ENCODE results near the gene RTL1.

RTL1 gene

GRCh38 chr14:100860556-100861187, 42.9 kb downstream of the RTL1 start:
- no peak for TF ChIP-seq GATA2 (IDR thresholded peaks at IDR 0.05; ENCODE audit: low read depth, low read length)

- TF ChIP-seq GATA2 (IDR thresholded peaks at IDR 0.05; ENCODE audit: low read depth, low read length) (no peak), GATA3 (IDR thresholded peaks at IDR 0.05; ENCODE audit: low read depth, low read length) (no peak)
Measured at GRCh38 chr14:100859781-100860180, 43.7 kb downstream of the RTL1 start.

- TF ChIP-seq GATA2 (IDR thresholded peaks at IDR 0.05; ENCODE audit: low read depth, low read length) (no peak), GATA3 (IDR thresholded peaks at IDR 0.05; ENCODE audit: low read depth, low read length) (no peak)
Measured at GRCh38 chr14:100858838-100859220, 44.7 kb downstream of the RTL1 start.

- TF ChIP-seq GATA2 (IDR thresholded peaks at IDR 0.05; ENCODE audit: low read depth, low read length) (no peak), GATA3 (IDR thresholded peaks at IDR 0.05; ENCODE audit: low read depth, low read length) (no peak)
Measured at GRCh38 chr14:100857923-100858837, 45.3 kb downstream of the RTL1 start.

DNA sequence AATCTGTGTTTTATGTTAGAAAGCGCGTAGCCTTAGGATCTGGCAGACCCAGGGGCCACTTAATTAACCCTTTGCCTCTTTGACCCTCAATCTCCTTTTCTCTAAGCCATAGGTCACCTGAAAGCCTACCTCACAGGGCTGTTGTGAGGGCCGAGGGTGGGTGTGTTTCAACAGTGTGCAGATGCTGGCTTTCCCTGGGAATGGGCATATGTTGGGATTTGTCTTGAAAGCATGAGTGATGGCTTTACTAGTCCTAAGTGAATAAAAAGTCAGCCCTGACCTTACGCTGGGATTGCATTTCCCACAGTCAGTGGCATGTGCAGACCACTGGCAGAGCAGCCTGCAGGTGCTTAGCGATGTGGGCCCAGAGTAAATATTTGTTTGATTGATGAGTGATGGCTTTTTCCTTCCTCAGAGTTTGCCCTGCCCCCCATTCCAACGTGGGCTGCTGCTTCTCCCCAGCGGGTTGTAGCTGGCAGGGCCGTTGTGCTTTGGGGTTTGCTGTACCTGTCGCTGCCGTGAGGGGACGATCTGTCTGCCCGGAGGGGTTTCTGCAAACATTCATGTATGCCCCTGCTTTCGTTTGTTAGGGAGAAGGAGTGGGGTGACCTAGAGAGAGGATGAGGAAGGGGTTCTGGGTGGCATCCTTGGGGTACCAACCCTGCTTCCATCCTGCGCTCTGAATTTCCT, 46.1 kb downstream of the RTL1 start:
- TF ChIP-seq GATA2 (IDR thresholded peaks at IDR 0.05; ENCODE audit: low read depth, low read length) (no peak), GATA3 (IDR thresholded peaks at IDR 0.05; ENCODE audit: low read depth, low read length) (no peak)

GRCh38 chr14:100856056-100856950, 47.2 kb downstream of the RTL1 start:
- no peak for TF ChIP-seq GATA3 (IDR thresholded peaks at IDR 0.05; ENCODE audit: low read depth, low read length)

DNA sequence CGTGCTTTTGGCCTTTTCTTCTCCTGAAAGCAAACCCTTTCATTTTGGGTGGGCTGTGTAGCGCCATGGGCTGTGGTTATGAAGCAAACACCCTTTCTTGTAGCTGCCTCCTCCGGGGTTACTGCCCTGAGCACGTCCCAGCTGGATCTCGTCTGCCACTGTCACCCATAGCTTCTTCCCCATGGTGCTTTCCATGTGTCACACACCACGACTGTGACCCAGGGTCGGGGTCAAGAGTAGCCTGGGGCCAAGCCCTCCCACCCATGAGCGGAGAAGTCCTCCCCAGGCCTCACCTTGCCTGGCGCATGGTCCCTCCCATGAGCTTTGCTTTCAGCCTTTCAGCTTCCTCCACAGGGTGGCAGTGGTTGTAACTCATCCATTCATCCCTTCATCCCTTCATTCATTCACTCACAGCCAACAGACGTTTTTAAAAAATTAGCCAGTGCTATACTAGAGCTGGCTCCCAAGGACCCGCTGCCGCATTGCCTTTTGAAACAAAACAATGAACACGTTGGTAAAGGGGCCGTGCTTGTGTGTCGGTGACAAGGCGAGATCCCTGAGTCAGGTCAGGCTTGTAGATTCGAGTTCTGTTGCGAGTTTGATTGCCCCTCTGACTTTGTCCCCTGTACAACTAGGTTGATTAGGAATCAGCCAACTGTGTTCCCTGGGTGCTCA, 48.1 kb downstream of the RTL1 start:
- no peak for TF ChIP-seq GATA3 (IDR thresholded peaks at IDR 0.05; ENCODE audit: low read depth, low read length)

DNA sequence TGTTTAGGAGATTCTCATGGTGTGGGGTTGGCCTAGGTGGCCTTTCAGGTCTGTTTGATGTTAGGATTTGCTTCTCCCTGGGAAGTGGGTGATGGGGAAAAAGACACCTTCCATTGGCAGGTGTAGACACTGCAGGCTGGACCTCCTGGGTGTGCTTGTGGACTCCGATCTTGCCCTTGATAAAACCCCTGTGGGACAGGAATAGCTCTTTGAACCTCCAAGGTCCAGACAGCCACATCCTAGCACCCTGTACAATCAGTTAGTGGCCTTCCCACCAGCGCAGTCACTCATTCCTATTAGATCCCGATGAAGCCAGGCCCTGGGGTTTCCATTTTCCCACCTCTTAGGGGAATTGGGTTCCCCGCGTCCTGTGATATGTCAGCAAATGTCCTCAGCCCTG, 49.1 kb downstream of the RTL1 start:
- TF ChIP-seq GATA2 (IDR thresholded peaks at IDR 0.05; ENCODE audit: low read depth, low read length): no peak
- TF ChIP-seq GATA3 (IDR thresholded peaks at IDR 0.05; ENCODE audit: low read depth, low read length): no peak

- TF ChIP-seq GATA2 (IDR thresholded peaks at IDR 0.05; ENCODE audit: low read depth, low read length): no peak
- no peak for TF ChIP-seq GATA3 (IDR thresholded peaks at IDR 0.05; ENCODE audit: low read depth, low read length)
Measured at GRCh38 chr14:100851946-100852620, 51.4 kb downstream of the RTL1 start.

- no peak for TF ChIP-seq GATA3 (IDR thresholded peaks at IDR 0.05; ENCODE audit: low read depth, low read length)
- no peak for TF ChIP-seq GATA2 (IDR thresholded peaks at IDR 0.05; ENCODE audit: low read depth, low read length)
Measured at GRCh38 chr14:100851586-100851916, 52.0 kb downstream of the RTL1 start.

DNA sequence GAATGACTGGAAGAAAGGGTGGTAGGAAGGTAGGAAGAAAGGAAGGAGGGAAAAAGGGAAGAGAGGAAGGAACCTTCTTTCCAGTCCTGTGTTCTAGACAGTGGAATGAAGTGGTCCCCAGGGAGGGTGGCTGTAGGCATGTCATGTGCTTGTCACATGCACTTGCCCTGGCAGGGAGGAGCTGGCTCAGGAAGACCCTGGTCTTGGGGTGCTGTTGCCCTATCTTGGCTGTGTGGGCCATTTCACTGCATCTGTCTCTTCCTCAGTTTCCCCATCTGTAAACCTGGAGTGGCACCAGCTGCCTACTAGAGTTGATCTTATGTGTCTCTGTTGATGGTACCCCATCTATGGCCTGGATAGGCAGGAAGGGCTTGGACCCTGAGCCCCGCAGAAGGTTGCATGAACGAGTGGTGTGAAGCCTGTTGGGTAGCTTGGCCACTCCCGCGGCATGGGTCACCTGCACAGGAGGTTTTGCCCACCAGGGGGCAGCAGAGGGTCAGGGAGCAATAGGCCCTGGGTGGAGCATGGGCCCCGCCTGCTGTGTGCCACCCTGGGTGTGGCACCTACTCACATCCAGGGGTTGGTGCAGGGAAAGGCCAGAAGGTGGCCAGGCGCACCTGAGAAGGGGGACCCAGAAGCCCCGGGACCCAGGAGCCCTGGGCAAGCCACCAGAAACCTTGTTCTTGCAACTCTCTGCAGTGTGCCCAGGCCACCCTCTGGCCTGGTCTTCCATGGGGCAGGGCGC, 52.5 kb downstream of the RTL1 start:
- no peak for TF ChIP-seq GATA2 (IDR thresholded peaks at IDR 0.05; ENCODE audit: low read depth, low read length)
- TF ChIP-seq GATA3 (IDR thresholded peaks at IDR 0.05; ENCODE audit: low read depth, low read length): no peak

DNA sequence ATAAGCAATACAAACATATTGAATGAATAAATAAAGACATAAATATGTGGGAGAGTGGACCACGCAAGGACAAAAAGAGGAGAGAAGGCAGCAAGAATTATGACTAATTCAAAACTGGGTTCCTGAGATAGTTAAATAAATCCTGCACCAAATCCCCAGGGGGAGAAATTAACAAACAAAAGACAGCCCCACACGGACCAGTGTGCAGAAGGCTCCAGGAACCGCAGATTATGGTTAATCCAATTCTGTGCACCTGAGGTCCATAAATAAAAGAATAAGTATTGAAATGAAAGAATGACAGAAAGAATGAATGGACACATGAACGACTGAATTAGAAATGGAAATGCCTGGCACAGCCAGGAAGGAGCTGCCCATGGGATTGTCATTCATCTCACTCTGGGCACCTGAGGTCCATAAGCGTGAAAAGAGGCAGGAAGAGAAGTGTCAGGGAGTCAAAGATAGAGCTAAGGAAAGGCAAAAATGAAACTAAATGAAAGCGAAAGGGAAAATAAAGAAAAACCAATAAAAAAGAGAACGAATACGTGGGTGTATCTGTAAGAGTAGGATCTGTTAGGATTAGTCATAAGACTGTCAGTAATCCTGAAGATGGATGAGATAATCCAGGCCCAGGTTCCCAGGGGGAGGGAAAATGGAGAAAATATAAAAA, 54.3 kb downstream of the RTL1 start:
- TF ChIP-seq GATA2 (IDR thresholded peaks at IDR 0.05; ENCODE audit: low read depth, low read length): no peak
- no peak for TF ChIP-seq GATA3 (IDR thresholded peaks at IDR 0.05; ENCODE audit: low read depth, low read length)

Measured in SH-SY5Y (cell line).